Heart left ventricle (tissue), 16 donors: ENCODE measurements around the gene PLEKHA7. TPM values are rescaled to one million over a fixed set of nuclear protein-coding genes. Genes with fewer than 3 reads are reported as not detected.
"Not testable (repeated sequence)": the region's sequence is repeated elsewhere in the genome, so short reads cannot be mapped to it uniquely, and the experiment has no call there.

Experiments used
- ATAC-seq, 4 donors: fragments of 200-7000 bp; cut with Tn5 transposase; one replicate each; pipeline ENCODE4 v1.9.1; 2020 to 2022; ENCODE audit warnings: moderate library complexity in 4 of 4, mild to moderate bottlenecking in 3 of 4, moderate number of reproducible peaks in 1 of 4
- DNase-seq, 5 donors: peaks; one replicate each; pipeline ENCODE4 v3.0.0-alpha.2; 2020
- H3K27ac ChIP-seq, 12 donors: fragments of 200-600 bp; sonication (generic) in 4 of 12; one replicate each; pipeline versions ENCODE4 v1.5.0 to v1.8.0; 2016 to 2022; ENCODE audit warnings: mild to moderate bottlenecking in 2 of 12
- H3K27me3 ChIP-seq, 9 donors: fragments of 200-600 bp; sonication (generic) in 2 of 9; one replicate each; pipeline versions ENCODE4 v1.5.1 to v1.8.0; 2016 to 2022; ENCODE audit warnings: mild to moderate bottlenecking in 3 of 9
- H3K36me3 ChIP-seq, 9 donors: fragments of 200-600 bp; sonication (generic) in 2 of 9; one replicate each; pipeline versions ENCODE4 v1.5.0 to v1.8.0; 2018 to 2022; ENCODE audit warnings: mild to moderate bottlenecking in 2 of 9
- H3K4me1 ChIP-seq, 12 donors: fragments of 200-600 bp; sonication (generic) in 4 of 12; one replicate each; pipeline versions ENCODE4 v1.5.0 to v1.8.0; 2016 to 2022; ENCODE audit warnings: mild to moderate bottlenecking in 3 of 12
- H3K4me3 ChIP-seq, 12 donors: fragments of 200-600 bp; sonication (generic) in 4 of 12; one replicate each; pipeline versions ENCODE4 v1.5.0 to v1.8.0; 2017 to 2022; ENCODE audit warnings: mild to moderate bottlenecking in 9 of 12, moderate library complexity in 4 of 12
- H3K9me3 ChIP-seq, 12 donors: fragments of 200-600 bp; sonication (generic) in 4 of 12; one replicate each; pipeline versions ENCODE4 v1.5.0 to v1.8.0; 2016 to 2022; ENCODE audit warnings: mild to moderate bottlenecking in 1 of 12
- CTCF ChIP-seq, 12 donors: fragments of 200-600 bp; sonication (generic) in 4 of 12; IDR thresholded peaks; one replicate each; pipeline versions ENCODE4 v1.5.0 to v1.8.0; 2018 to 2022; ENCODE audit warnings: antibody characterized with exemption in 12 of 12, mild to moderate bottlenecking in 5 of 12
- POLR2A ChIP-seq, 2 donors: fragments of 450-650 bp; IDR thresholded peaks; one replicate each; pipeline ENCODE4 v1.6.1; 2017; ENCODE audit warnings: antibody characterized with exemption in 2 of 2, mild to moderate bottlenecking in 2 of 2, moderate library complexity in 2 of 2
- WGBS, 4 donors: extraction: QIAGEN DNeasy Blood & Tissue Kit in 2 of 4; methylation state at CpG; one replicate each; pipeline versions ENCODE4 v1.1.5 to v1.1.7; 2013 to 2018; 5-methylcytosine and 5-hydroxymethylcytosine counted together
- intact Hi-C, 10 donors: fragments of 100-400 bp; cut with DNase I; formaldehyde crosslinking; loops; one replicate each; pipeline versions ENCODE4 v1.11.1 to v1.14.2; 2022
- polyA plus RNA-seq, 2 donors: library from polyadenylated mRNA; stranded (reverse); fragments of 200-250 nt; gene quantifications; one replicate each; pipeline ENCODE4 v1.2.3, GENCODE V29; 2013
- total RNA-seq, 9 donors: library from RNA; depleted of rRNA in 2 of 9; stranded (reverse); fragments of >200 nt in 2 of 9; fragmentation: NEBNext Ultra II Directional in 3 of 9; extraction: Animal tissue kit (Norgen Biotek cat#: 25700) in 3 of 9; gene quantifications; one replicate each; pipeline versions ENCODE4 v1.1.0 to v1.2.4, GENCODE V29; 2016 to 2023
- donor health status: ischemic (EF 13 %, LVEDD 7.1; RV severe dilation, severe dysfunction).
- donor health status: healthy with polysubstance abuse.
- donor health status: DM: no; HTN: yes; CAD: no.
- donor health status: DM: no; HTN: no; CAD: no.
- donor health status: ischemic (EF 25% LVEDD 6.9; RV normal size, moderate dysfunction).
- donor health status: ischemic (EF 25% LVEDD 5.7; RV mildly dilated, moderate dysfunction).
- donor health status: healthy.
- donor health status: DM: yes; HTN: yes; CAD: no.
- donor health status: ischemic (EF 35%, LVEDD 5.7; RV mildly dilated, moderate dysfunction).
- donor health status: nonischemic (EF 11% LVEDD 7.7; RV severe dilation, severe dysfunction).
- donor health status: DM: yes; HTN: yes; CAD: no.
- donor health status: PGD.
- donor health status: ischemic (EF 29% LVEDD 5.4; RV normal size, mild dysfunction).
- donor health status: nonischemic (EF 23%, LVEDD 6.1; RV moderate dilation, normal function).

Gene PLEKHA7
- total and polyA plus RNA-seq, 11 donors = 13.1 to 57.5 (median 23.5) TPM

DNA sequence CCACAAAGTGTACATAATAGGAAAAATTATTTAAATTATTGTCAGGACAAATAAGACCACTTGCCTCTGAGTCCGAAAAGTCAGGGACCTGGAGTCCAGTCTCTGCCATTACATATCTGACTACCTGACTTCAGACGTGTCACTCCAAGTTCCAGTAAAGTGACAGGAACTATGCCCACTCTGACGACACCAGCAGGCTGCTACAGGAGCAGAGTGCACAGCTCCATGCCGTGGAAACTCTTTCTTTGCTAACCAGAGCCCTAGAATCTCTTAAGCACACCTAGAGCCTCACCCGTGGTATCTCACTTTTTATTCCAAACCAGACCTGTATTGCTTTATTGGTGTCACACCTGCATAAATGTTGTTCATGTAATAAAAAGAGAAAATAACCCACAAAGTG is 93.7 kb downstream of the PLEKHA7 start:
- intact Hi-C loops = loop anchor here in 1 of 10 donors (10.0 kb wide), 1 partner anchor 96 kb away; no protein-coding TSS in a partner anchor
- peaks cover 0 to 34% (median 9%) of the 10 kb centered on the region in 12 donors for H3K4me1 ChIP-seq
- DNase-seq = peak in 1 of 5 donors; percentile 59
- peak overlapping the region in 2 of 12 donors; percentile 7 to 28 for H3K27ac ChIP-seq
- WGBS, 4 donors = 48 to 60% (median 53%) methylated on average over 5 of the region's 5 CpGs
- ATAC-seq = peak in 1 of 4 donors; percentile 53
- TF ChIP-seq CTCF (IDR thresholded peaks at IDR 0.05) = no peak
- TF ChIP-seq POLR2A (IDR thresholded peaks at IDR 0.05) = no peak
- H3K36me3 ChIP-seq = no peaks in the 10 kb centered on the region
- peaks cover 0 to 21% (median 0%) of the 10 kb centered on the region in 9 donors for H3K27me3 ChIP-seq
- H3K9me3 ChIP-seq = no peaks in the 10 kb centered on the region
- H3K4me3 ChIP-seq = no peak overlapping the region

DNA sequence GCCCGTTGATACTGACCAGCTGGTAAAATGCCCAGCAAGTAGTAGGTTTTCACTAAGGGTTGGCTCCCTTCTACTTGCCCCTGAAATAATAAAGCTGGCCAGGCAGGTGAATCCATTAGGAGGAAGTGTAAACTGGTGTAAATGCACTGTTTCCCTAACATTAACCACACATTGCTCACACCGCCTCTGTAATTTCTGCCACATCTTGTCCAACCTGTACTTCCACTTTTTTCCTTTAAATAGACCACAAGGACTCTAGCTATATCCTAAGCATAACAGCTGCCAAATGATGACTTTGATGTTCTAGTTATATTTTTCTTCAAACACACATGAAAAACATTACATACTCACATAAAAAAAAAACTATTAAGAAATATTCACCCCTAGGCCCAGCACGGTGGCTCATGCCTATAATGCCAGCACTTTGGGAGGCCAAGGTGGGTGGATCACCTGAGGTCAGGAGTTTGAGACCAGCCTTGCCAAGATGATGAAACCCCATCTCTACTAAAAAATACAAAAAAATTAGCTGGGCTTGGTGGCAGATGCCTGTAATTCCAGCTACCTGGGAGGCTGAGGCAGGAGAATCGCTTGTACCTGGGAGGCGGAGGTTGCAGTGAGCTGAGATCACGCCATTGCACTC is 95.6 kb downstream of the PLEKHA7 start:
- H3K27ac ChIP-seq = not testable (repeated sequence)
- WGBS, 4 donors = 83 to 91% (median 88%) methylated on average over 6 of the region's 6 CpGs

GRCh38 chr11:16917941-16918340 is 96.3 kb downstream of the PLEKHA7 start:
- Histone ChIP-seq H3K4me3 (no peak overlapping the region), H3K4me1 (peaks cover 0 to 13% (median 5%) of the 10 kb centered on the region in 12 donors), H3K9me3 (no peaks in the 10 kb centered on the region), H3K27me3 (peaks cover 0 to 3% (median 0%) of the 10 kb centered on the region in 9 donors), H3K27ac (no peak overlapping the region), H3K36me3 (no peaks in the 10 kb centered on the region)
- 73 to 88% (median 81%) methylated on average over 4 of the region's 4 CpGs for WGBS, 4 donors
- TF ChIP-seq CTCF (IDR thresholded peaks at IDR 0.05) = no peak
- no peak for TF ChIP-seq POLR2A (IDR thresholded peaks at IDR 0.05)
- intact Hi-C loops = no loop called here
- DNase-seq = no peak
- no peak for ATAC-seq

More for the DNA sequence above, 95.6 kb downstream of the PLEKHA7 start:
- intact Hi-C loops, ATAC-seq, H3K36me3 ChIP-seq, H3K27me3 ChIP-seq, DNase-seq, H3K4me3 ChIP-seq, H3K9me3 ChIP-seq: not testable (repeated sequence)
- H3K4me1 ChIP-seq = peaks cover 0 to 15% (median 2%) of the 10 kb centered on the region in 12 donors

DNA sequence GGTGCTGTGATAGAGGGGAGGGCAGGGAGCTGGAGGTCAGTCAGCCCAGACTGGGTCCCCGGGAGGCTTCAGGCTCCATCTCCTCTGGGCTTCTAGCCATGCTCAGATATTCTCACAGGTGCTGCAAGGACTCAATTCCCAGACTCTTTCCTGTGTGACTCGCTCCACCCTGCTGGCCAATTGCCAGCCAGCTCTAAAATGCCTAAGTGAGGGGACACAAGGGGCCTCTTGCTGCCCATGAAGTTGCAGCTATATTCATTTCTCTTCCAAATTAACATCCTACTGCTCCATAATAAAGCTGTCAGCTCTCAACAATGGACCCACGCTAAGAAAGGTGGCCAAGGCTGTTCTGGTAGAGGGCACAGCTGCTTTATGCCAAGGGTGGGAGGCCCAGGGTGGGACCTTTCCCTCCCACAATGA is 101.5 kb downstream of the PLEKHA7 start:
- 22 to 37% (median 31%) methylated on average over 3 of the region's 3 CpGs for WGBS, 4 donors
- H3K27me3 ChIP-seq = no peaks in the 10 kb centered on the region
- H3K4me3 ChIP-seq = no peak overlapping the region
- no peak overlapping the region for H3K27ac ChIP-seq
- TF ChIP-seq POLR2A (IDR thresholded peaks at IDR 0.05) (no peak), CTCF (IDR thresholded peaks at IDR 0.05) (no peak)
- ATAC-seq = peak in 2 of 4 donors; percentile 14 to 36
- no peaks in the 10 kb centered on the region for H3K36me3 ChIP-seq
- no peak for DNase-seq
- H3K4me1 ChIP-seq = peaks cover 0 to 28% (median 9%) of the 10 kb centered on the region in 12 donors
- H3K9me3 ChIP-seq = no peaks in the 10 kb centered on the region
- intact Hi-C loops = no loop called here
